GM12872 (cell line): ENCODE measurements around the gene BABAM2.

ENCODE experiments used
- CTCF ChIP-seq: IDR thresholded peaks from 3 replicates; pipeline ENCODE4 v1.5.1; 2011; ENCODE audit warnings: low read depth, mild to moderate bottlenecking, low read length, moderate library complexity; ENCODE audit not compliant: insufficient read depth

The BABAM2 gene

GRCh38 chr2:28101123-28101522, 210.6 kb downstream of the BABAM2 start:
- TF ChIP-seq CTCF, result no peak

GRCh38 chr2:28101892-28102291, 211.4 kb downstream of the BABAM2 start:
- TF ChIP-seq CTCF, result no peak

GRCh38 chr2:28102455-28102874, 211.9 kb downstream of the BABAM2 start:
- TF ChIP-seq CTCF, result no peak

GRCh38 chr2:28103611-28104010, 213.1 kb downstream of the BABAM2 start:
- no peak for TF ChIP-seq CTCF

- TF ChIP-seq CTCF, result no peak
Observed at GRCh38 chr2:28108143-28108542, 217.6 kb downstream of the BABAM2 start.

- TF ChIP-seq CTCF, result no peak
Observed at GRCh38 chr2:28117104-28117596, 226.6 kb downstream of the BABAM2 start.

- no peak for TF ChIP-seq CTCF
Observed at GRCh38 chr2:28119631-28120030, 229.1 kb downstream of the BABAM2 start.
